DND-41 (cell line): Measurements from ENCODE around the gene TCF7.

Source experiments
- ATAC-seq: fragments of 200-7000 bp; cut with Tn5 transposase; 3 replicates; pipeline ENCODE4 v1.9.1; 2021; ENCODE audit warnings: low read depth; ENCODE audit not compliant: insufficient read depth
- DNase-seq: peaks from one replicate; pipeline ENCODE4 v3.0.0-alpha.2; 2020
- H2AFZ ChIP-seq: 2 replicates; pipeline ENCODE4 v1.6.0; 2012; ENCODE audit warnings: low read depth, low read length
- H3K27ac ChIP-seq: 2 replicates; pipeline ENCODE4 v1.5.1; 2012; ENCODE audit warnings: low read length, inconsistent platforms
- H3K27me3 ChIP-seq: fragments of 200-600 bp; sonication (generic); 2 replicates; pipeline ENCODE4 v1.6.0; 2012; ENCODE audit warnings: low read length, mild to moderate bottlenecking, inconsistent platforms; ENCODE audit not compliant: insufficient read depth, poor library complexity
- H3K36me3 ChIP-seq: 2 replicates; pipeline ENCODE4 v1.5.1; 2012; ENCODE audit warnings: low read length, inconsistent platforms; ENCODE audit not compliant: insufficient read depth
- H3K4me1 ChIP-seq: 2 replicates; pipeline ENCODE4 v1.5.1; 2012; ENCODE audit warnings: mild to moderate bottlenecking, low read length; ENCODE audit not compliant: insufficient read depth
- H3K4me2 ChIP-seq: 2 replicates; pipeline ENCODE4 v1.6.0; 2012; ENCODE audit warnings: mild to moderate bottlenecking, moderate library complexity, low read length, inconsistent platforms; ENCODE audit not compliant: insufficient read depth
- H3K4me3 ChIP-seq, 2 experiments: fragments of 200-600 bp in 1 of 2; shearing (Covaris generic) in 1 of 2; 2 replicates each; pipeline ENCODE4 v1.5.1; 2012 to 2016; ENCODE audit warnings: inconsistent platforms in 2 of 2, low read length in 2 of 2, mild to moderate bottlenecking in 2 of 2, low read depth in 1 of 2, moderate library complexity in 1 of 2
- H3K79me2 ChIP-seq: 2 replicates; pipeline ENCODE4 v1.6.0; 2012; ENCODE audit warnings: low read length, inconsistent platforms; ENCODE audit not compliant: insufficient read depth
- H3K9ac ChIP-seq: 2 replicates; pipeline ENCODE4 v1.6.0; 2012; ENCODE audit warnings: low read depth, mild to moderate bottlenecking, inconsistent platforms, low read length, moderate library complexity
- H3K9me3 ChIP-seq: 2 replicates; pipeline ENCODE4 v1.5.1; 2012; ENCODE audit warnings: low read length, moderate library complexity, mild to moderate bottlenecking, inconsistent platforms; ENCODE audit not compliant: insufficient read depth, severe bottlenecking
- H4K20me1 ChIP-seq: 2 replicates; pipeline ENCODE4 v1.6.0; 2012; ENCODE audit warnings: low read length; ENCODE audit not compliant: insufficient read depth
- EZH2 ChIP-seq: IDR thresholded peaks from 3 replicates; pipeline ENCODE4 v1.6.1; 2012; ENCODE audit warnings: borderline replicate concordance, low read depth, mild to moderate bottlenecking, moderate library complexity, low read length, inconsistent platforms; ENCODE audit not compliant: severe bottlenecking
- TF ChIP-seq, protein P1 (sequence below): IDR thresholded peaks from 2 replicates; pipeline ENCODE4 v1.5.1; 2012; ENCODE audit warnings: borderline replicate concordance, low read length, moderate library complexity, mild to moderate bottlenecking; ENCODE audit not compliant: poor library complexity, severe bottlenecking; ENCODE audit errors: extremely low read depth

The TCF7 gene

DNA sequence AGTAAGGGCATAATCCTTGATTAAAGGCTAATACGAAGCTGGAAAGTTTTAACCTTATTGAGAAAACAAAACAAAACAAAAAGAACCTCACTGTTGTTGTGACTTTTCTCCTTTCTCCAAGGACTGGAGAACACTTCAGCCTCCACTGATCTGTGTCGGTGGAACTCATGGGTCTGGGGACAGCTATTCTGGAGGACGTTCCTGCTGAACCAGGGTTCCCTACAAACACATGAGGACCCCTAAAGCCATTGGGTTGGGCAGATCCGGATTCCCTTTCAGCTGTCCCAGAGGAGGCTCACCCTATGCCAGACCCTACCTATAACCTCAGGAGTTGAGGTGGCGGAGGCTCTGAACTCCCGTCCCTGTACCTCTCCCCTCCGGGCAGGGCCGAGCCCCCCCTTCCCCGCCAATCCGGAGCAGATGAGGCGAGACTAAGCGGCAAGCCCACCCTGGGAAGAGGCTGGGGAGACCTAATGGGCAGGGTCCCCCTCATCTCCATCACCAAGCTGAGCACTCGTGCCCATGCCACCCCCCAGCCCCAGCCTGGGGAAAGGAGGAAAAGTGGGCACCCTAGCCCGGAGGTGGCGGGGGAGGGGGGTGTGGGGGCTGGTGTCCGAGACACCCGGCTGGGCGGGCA lies 1.6 kb upstream of the TCF7 start:
- Histone ChIP-seq H4K20me1 (peaks cover 25% of the 10 kb centered on the region), H3K27me3 (peaks cover 45% of the 10 kb centered on the region), H3K9me3 (no peaks in the 10 kb centered on the region), H3K79me2 (no peaks in the 10 kb centered on the region), H2AFZ (no peak overlapping the region), H3K27ac (no peak overlapping the region), H3K4me1 (peaks cover 12% of the 10 kb centered on the region), H3K4me3 (no peak overlapping the region), H3K4me2 (no peak overlapping the region), H3K36me3 (no peaks in the 10 kb centered on the region), H3K9ac (no peak overlapping the region)
- no peak for DNase-seq
- no peak for ATAC-seq
- TF ChIP-seq, protein P1, sequence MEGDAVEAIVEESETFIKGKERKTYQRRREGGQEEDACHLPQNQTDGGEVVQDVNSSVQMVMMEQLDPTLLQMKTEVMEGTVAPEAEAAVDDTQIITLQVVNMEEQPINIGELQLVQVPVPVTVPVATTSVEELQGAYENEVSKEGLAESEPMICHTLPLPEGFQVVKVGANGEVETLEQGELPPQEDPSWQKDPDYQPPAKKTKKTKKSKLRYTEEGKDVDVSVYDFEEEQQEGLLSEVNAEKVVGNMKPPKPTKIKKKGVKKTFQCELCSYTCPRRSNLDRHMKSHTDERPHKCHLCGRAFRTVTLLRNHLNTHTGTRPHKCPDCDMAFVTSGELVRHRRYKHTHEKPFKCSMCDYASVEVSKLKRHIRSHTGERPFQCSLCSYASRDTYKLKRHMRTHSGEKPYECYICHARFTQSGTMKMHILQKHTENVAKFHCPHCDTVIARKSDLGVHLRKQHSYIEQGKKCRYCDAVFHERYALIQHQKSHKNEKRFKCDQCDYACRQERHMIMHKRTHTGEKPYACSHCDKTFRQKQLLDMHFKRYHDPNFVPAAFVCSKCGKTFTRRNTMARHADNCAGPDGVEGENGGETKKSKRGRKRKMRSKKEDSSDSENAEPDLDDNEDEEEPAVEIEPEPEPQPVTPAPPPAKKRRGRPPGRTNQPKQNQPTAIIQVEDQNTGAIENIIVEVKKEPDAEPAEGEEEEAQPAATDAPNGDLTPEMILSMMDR: no peak
- TF ChIP-seq EZH2: no peak

GRCh38 chr5:134113363-134113889 lies 1.1 kb upstream of the TCF7 start:
- Histone ChIP-seq H3K4me1 (peaks cover 12% of the 10 kb centered on the region), H3K27ac (no peak overlapping the region), H3K36me3 (no peaks in the 10 kb centered on the region), H3K79me2 (no peaks in the 10 kb centered on the region), H3K4me2 (peak overlapping the region; percentile 99), H4K20me1 (peaks cover 29% of the 10 kb centered on the region), H2AFZ (no peak overlapping the region), H3K27me3 (peaks cover 45% of the 10 kb centered on the region), H3K9ac (no peak overlapping the region), H3K9me3 (no peaks in the 10 kb centered on the region), H3K4me3 (peak overlapping the region in 1 of 2 experiments; percentile 72; a peak in 1 of 4 replicates)
- ATAC-seq (no peak), DNase-seq (no peak)
- no peak for TF ChIP-seq EZH2
- TF ChIP-seq, protein P1: no peak

DNA sequence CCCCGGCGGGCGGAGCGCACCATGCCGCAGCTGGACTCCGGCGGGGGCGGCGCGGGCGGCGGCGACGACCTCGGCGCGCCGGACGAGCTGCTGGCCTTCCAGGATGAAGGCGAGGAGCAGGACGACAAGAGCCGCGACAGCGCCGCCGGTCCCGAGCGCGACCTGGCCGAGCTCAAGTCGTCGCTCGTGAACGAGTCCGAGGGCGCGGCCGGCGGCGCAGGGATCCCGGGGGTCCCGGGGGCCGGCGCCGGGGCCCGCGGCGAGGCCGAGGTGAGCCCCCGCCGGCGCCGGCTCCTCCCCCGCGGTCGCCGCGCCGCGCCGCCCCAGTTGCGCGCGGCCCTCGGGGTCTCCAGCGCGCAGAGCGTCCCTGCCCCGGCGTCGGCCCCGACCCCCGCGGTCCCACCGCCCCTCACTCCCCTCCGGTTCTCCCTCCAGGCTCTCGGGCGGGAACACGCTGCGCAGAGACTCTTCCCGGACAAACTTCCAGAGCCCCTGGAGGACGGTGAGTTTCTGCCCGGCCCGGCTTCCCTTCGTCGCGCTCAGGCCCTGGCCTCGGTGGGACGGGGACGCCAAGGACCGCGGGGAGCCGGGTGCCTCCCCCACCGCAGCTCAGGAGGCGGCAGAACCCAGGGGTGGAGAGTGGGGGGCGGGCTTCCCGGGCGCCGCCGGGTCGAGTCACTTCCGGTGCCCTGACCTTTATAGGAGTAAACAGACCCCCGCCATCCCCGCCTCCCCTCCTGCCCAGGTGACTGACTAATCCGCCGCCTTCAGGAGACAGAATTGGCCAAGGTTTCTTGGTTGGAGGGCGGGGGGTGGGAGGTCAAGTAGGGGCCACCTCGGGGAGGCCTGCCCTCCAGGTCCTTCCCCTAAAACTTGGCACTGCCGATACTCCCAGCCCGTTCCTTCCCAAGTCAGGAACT lies 665 bp downstream of the TCF7 start:
- H2AFZ ChIP-seq: no peak overlapping the region
- no peaks in the 10 kb centered on the region for H3K36me3 ChIP-seq
- no peaks in the 10 kb centered on the region for H3K9me3 ChIP-seq
- DNase-seq (peak; percentile 60), ATAC-seq (peak; percentile 20; the same call in 2 of the 3 replicates)
- H3K4me3 ChIP-seq: peak overlapping the region in 1 of 2 experiments; percentile 72; a peak in 2 of 4 replicates
- TF ChIP-seq EZH2: peak; percentile 80
- TF ChIP-seq, protein P1: no peak
- H4K20me1 ChIP-seq: peaks cover 31% of the 10 kb centered on the region
- peaks cover 45% of the 10 kb centered on the region for H3K27me3 ChIP-seq
- H3K4me1 ChIP-seq: peaks cover 12% of the 10 kb centered on the region
- no peaks in the 10 kb centered on the region for H3K79me2 ChIP-seq
- H3K9ac ChIP-seq: peak overlapping the region; percentile 29; the same call in 1 of the 2 replicates
- H3K27ac ChIP-seq: no peak overlapping the region
- H3K4me2 ChIP-seq: peak overlapping the region; percentile 99
